ENCODE measurements around the gene HNRNPUL1.
A peak's percentile ranks its signal among the peaks of the same experiment; 100 is the strongest.

The HNRNPUL1 gene

DNA sequence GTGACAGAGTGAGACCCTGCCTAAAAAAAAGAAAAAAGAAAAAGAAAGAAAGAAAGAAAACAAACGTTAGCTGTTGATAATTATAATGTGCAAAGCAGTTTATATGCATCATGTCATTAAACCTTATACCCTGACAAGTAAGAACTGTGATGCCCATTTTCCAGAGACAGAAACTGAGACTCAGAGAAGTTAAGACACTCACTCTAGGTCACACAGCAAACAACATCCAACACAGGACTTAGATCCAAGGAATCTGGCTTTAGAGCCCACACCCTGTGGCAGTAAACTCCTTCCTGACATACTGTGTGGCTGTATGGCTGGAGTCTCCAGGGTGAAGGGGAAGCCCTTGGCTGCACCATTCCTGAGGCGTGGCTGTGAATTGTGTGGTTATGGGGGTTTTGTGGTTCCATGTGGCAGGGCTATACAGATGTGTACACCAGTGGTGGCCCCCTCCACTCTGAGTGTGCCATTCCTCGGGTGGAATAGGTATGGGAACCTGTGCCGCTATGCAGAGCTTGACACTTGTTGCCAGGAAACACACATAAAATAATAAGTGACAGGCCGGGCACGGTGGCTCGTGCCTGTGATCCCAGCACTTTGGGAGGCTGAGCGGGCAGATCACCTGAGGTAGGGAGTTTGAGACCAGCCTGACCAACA, 29.5 kb upstream of the HNRNPUL1 start:
- DNase-seq = no peak

DNA sequence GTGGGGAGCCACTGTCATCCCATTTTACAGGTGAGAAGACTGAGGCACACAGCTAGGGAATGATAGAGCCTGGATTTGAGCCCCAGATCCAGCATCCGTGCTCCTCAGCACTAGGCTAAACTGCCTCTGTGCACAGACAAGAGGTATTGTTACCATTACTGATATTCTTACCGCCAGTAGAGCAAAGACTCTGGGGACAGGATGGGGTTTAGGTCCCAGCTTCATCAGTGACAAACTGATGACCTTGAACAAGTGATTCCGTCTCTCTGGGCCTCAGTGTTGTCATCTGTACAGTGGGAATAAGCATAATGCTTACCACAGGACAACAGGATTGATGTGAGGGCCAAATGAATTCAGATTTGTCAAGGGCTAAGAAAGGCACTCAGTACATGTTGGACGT, 28.7 kb upstream of the HNRNPUL1 start:
- no peak for DNase-seq

DNA sequence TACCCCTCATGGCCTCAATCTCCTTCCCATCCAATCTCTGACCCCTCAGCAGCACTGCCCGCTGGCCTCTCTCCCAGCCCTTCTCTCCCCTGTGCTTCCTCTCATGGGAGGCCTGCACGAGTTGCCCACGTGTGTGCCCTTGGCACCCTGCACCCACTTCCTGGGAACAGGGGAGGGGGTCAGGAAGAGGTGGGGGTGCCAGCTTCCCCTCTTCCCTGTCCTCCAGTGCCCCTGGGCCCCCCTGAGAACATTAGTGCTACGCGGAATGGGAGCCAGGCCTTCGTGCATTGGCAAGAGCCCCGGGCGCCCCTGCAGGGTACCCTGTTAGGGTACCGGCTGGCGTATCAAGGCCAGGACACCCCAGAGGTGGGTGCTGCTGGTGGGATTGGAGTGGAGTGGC, 25.9 kb upstream of the HNRNPUL1 start:
- no peak for DNase-seq

DNA sequence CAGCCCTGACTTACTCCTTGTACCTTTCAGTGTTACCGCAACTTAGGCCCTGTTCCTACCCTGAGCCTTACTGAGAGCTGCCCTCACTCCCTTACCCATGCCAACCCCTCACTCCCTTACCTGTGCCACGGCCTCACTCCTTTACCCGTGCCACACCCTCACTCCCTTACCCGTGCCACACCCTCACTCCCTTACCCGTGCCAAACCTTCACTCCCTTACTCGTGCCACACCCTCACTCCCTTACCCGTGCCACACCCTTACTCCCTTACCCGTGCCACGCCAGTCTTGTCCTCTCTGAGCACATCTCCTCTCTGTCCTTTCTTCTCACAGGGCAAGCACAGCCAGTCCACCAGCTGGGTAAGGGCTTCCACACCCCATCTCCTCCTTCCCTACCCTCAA, 24.8 kb upstream of the HNRNPUL1 start:
- DNase-seq = no peak

DNA sequence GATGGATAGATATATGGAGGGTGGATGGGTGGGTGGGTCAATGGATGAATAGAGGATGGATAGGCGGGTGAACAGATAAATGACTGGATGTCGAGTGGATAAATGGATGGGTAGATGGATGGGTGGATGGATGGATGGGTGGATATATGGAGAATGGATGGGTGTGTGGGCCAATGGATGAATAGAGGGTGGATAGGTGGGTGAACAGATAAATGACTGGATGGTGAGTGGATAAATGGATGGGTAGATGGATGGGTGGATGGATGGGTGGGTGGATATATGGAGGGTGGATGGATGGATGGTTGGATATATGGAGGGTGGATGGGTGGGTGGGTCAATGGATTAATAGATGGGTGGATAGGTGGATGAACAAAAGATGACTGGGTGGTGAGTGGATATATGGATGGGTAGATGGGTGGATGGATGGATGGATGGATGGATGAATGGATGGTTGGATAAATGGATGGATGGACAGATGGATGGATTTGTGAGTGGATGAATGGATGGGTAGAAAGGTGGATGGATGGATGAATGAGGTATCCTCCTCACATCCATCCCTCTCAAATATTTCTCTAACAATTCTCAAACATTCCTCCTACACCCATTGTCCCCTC, 24.1 kb upstream of the HNRNPUL1 start:
- DNase-seq = no peak

DNA sequence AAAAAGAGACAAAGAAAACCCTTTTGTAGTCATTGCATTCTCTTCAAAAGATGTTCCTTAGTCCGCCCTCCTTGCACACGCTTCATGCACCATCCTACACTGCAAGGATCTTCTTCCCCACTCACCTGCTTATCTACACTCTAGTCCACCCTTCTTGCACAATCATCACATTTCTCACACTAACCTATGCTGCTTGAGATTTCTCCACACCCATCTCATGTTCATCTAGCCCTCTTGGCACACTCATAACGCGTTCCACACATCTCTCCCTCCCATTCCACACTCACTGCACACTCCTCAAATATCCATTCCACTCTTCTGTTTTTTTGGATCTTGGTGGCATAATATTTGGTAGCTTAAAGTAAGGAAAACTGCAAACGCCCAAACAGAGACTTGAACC, 22.3 kb upstream of the HNRNPUL1 start:
- no peak for DNase-seq

DNA sequence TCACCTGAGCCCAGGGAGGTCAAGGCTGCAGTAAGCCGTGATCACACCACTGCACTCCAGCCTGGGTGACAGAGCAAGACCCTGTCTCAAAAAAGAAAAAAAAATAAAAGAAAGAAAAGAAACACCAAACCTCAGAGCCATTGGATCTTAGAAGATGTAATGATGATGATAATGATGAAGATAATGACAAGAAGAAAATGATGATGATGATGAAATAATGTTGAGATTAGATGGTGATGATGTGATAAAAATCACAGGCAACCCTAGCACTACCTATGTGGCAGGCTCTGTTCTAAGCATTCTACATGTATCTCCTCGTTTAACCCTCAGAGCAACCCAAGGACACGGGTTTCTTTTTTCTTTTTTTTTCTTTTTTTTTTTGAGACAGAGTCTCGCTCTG, 20.1 kb upstream of the HNRNPUL1 start:
- DNase-seq = no peak

DNA sequence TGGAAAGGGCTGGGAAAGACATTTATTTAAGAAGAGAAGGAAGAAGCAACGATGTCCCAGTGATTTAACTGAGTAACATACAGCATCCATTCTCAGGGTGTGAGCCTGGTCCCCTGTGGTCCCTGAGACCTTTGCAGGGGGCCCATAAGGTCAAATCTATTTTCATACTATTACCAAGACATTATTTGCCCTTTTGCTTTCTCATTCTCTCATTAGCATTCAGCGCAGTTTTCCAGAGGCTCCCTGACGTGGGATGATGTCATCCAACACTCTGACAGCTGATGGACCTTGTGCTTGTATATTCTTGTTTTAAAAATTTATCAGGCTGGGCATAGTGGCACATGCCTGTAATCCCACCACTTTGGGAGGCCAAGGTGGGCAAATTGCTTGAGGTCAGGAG, 18.3 kb upstream of the HNRNPUL1 start:
- DNase-seq = no peak

DNA sequence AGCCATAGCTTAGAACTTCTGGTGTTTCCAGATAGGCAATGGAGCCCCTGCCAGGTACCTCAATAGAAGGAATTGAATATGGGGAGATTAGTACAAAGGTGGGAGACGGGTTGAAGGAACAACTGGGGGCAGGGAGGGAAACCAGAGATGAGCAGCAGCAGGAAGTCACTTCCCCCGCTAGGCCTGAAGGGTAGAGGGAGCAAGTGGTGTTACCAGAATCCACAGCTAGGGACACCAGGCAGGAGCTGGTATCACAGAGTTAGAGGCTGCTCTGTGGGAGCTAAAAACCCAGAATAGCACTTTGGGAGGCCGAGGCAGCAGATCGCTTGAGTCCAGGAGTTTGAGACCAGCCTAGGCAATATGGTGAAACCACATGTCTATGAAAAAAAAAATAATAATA, 15.3 kb upstream of the HNRNPUL1 start:
- no peak for DNase-seq

DNA sequence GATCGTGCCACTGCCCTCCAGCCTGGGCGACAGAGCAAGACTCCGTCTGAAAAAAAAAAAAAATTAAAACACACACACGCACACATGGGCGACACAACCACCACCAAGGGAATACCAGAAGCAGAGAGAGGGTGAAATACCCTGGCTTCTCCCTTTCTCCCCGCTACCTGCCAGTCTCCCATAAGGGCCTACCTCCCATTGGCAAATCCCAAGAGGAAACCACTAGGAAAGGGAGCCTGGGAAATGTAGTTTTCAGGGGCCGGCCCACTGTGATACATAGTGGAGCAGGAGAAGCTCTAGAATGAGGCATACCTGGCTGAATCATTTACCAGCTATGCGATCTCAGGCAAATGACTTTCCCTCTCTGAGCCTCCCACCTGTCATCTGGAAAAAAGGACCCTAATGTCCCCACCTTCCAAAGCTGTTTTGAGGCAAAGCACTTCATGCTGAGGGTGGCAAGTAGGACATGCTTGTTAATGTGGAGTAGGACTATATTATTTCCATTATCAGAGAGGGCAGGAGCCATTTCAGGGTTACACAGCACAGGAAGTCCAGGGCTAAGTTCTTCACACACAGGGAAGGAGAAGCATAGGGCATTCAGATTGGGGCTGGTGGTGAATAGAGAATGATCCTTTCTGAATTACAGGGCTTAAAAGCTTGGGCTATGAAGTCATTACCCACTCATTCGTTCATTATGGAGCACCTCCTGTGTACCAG, 14.3 kb upstream of the HNRNPUL1 start:
- no peak for DNase-seq

DNA sequence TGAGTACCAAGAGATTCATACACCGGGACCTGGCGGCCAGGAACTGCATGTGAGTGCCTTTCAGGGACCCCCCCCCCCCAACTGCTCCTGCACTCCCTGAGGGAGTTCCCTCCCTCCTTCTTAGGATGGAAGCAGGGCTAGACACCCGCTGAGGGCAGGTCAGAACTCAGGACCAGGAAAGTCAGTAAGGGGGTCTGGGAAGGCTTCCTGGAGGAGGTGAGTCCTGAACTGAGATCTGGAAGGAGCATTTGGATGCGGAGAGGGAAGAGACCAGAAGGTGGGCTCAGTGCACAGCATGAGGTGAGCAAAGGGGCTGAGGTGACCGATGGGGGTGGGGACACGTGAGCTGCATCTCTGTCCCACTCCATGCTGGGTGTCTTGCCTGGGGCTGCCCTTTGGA, 10.5 kb upstream of the HNRNPUL1 start:
- DNase-seq = no peak

DNA sequence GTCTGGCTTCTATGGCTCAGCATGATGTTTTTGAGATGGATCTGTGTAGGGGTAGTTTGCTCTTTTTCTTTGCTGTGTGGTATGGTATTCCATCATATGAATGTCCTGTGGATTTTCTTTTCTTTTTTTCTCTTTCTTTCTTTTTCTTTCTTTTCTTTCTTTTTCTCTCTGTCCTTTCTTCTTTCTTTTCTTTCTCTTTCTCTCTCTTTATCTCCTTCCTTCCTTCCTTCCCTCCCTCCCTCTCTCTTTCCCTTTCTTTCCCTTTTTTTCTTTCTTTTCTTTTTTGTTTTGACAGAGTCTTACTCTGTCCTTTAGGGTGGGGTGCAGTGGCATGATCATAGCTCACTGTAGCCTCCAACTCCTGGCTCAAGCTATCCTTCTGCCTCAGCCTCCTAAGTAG, 9.0 kb upstream of the HNRNPUL1 start:
- no peak for DNase-seq

DNA sequence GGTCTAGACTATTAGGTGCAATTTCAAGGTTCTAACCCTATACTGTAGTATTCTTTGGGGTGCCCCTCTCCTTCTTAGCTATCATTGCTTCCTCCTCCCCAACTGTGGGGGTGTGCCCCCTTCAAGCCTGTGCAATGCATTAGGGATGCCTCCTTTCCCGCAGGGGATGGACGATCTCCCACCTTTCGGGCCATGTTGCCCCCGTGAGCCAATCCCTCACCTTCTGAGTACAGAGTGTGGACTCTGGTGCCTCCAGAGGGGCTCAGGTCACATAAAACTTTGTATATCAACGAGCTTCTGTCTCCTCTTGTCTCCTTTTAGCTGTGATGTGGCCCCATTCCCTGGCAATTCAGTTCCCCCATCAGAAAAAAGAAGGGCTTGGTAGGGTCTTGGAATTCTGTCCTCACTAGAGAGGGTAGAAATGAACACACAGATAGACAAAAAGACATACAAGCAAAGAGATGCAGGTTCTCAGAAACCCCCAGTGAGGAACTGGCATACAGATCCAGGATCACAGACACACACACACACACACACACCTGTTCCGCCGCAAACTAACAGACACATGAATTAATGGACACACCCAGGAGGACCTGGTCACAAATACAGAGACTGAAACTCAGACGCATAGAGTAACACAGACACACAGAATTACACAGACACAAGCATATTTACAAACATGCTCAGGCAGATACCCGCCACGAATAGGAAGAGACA, 2.5 kb upstream of the HNRNPUL1 start:
- DNase-seq = no peak

DNA sequence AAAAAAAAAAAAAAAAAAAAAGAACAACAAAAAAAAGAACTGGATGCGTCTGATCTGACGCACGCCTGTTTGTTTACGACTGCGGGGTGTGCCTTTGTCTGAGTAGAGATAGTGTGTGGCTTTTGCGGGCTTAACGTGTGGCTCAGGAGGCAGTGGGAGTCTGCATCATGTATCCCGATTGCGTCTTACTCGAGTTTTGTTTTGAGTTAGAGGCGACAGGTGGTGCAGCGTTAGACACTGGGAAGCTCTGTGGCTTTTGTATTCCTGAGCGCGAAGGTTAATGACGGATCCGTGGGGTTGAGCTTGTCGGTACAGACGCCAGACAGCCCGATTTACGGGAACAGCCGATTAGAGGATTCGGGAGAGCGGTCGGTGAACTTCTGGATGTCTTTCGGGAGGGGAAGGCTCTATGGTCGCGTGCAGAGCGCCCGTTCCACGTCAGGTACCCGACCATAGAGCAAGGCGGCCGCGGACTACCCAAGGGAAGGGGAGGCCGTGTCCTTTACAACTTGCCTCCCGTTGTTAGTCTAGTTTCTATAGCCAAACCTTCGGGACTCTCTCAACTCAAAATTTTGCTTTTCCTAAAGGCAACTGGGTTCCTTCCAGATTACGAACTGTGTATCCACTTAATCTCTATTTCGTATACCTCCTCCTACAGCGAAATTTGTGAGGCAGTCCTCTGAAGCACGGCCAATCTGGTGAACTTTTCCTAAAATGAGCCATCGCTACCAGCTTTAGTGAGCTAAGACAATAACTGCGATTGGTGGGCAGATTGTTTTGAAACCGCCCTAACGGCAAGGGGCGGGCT, 926 bp upstream of the HNRNPUL1 start:
- peak; percentile 83 for DNase-seq

DNA sequence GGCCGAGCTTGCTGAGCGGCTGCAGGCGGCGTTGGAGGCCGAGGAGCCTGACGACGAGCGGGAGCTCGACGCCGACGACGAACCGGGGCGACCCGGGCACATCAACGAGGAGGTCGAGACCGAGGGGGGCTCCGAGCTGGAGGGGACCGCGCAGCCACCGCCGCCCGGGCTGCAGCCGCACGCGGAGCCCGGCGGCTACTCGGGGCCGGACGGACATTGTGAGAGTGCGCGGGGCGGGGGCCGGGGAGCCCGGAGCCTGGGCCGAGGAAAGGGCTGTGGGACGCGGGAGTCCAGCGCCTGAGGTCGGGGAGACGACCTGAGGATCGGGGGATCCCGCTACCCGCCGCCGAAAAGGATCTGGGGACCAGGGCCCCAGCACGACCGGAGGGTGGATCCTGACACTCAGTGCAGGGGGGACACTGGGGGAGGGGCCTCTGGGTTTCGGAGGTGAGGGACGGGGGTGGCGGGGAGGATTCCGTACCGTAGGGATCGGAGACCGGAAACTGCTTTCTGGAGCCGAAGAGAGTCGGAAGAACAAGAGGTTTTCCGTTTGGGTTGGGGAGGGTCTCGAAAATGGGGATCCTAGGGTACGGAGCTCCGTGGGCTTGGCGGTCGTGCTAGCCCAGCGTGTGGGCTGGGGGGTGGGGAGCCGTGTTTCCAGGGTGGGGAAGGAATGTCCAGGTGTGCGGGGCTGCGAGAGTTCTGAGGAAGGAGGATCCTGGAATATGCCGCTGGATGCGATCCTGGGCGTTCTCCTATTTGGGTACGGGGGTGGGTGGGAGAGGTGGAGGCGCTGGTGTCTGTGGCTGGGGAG, 616 bp downstream of the HNRNPUL1 start:
- peak; percentile 26 for DNase-seq

DNA sequence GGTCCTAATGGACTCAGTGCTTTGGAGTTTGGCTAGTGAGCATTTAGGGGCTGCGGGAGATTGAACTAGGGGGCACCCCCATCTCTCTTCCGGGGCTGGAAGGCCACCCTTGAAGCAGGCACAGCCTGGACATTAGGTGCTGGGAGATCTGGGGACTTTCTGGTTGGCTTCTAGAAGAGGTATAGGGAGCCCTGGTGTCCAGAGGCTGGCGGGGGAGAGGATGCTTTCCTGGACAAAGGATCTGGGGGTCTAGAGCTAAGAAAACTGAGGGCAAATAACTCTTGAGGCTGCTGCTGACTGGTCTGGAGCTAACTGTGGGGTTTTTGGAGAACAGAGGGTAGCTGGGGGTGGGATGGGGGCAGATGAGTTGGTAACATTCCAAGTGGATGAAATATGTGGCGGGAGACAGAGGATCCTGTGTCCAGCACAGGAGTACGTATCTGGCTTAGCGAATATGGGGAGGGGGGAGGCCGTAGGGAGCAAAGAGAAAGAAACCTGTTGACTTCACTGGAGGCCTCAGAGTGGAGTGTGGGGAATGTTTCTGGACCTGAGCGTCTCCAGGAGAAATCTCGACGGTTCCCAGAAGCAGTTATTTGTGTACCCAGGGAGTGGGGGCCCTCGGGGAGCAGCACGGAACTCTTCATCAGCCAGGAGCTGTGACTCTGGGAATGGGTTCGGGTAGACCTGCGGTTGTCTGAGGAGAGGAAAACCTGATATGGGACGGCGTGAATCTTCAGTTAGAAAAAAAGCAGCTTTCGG, 1.4 kb downstream of the HNRNPUL1 start:
- DNase-seq = no peak

DNA sequence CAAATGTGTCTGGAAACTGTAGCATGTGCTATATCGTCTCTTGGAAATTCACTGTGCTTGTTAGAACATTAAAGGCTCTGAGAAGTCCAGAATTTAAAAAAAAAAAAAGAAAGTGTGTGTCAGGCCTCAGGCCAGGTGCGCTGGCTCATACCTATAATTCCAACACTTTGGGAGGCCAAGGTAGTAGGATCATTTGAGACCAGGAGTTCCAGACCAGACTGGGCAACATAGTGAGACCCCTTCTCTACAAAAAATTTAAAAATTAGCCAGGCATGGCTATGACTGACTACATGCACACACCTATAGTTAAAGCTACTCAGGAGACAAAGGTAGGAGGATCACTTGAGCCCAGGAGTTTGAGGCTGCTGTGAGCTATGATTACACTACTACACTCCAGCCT, 4.9 kb downstream of the HNRNPUL1 start:
- DNase-seq = no peak

DNA sequence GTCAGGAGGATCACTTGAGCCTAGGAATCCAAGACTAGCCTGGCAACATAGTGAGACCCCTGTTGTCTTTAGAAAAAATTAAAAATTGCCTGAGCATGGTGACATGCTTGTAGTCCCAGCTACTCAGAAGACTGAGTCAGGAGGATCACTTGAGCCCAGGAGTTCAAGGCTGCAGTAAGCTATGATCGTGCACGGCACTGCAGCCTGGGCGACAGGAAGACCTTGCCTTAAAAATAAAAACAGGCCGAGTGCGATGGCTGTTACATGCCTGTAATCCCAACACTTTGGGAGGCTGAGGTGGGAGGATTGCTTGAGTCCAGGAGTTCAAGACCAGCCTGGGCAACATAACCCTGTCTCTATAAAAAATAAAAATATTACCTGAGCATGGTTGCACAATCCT, 5.4 kb downstream of the HNRNPUL1 start:
- DNase-seq = no peak

DNA sequence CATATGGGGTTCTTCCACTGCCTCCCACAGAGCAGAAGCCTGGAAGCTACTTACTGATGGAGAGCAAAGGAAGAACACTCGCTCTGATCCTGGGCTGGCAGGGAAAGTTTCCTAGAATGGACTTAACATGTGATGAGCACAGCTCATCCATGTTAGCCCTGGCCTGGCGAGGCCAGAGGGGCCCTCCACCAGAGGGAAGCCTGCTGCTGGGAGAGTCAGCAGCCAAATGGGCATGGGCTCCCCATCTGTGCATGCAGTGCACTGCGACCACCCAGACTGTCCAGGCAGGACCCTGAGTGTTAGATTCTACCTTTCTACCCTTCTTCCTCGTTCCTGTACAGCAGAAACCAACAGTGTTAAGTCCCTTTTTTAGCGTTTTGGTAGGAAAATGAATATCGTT, 8.9 kb downstream of the HNRNPUL1 start:
- DNase-seq = no peak

DNA sequence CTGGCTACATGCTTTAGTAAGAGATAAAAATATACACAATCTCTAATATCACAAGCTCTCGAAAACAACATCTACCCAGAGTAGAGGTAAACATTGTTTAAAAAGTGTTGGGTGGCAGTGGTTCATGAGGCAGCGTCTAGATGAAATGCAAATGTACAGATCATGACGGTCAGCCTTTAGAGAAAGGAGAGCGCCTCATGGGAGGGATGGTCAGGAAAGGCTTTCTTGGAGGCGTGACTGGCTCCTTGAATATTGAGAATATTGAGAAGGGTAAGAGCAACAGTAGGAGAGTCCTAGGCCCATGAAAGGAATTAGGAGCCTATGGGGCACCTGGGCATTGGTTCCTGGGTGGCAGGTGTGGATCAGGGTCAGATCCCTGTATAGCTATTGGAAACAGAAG, 10.6 kb downstream of the HNRNPUL1 start:
- no peak for DNase-seq

DNA sequence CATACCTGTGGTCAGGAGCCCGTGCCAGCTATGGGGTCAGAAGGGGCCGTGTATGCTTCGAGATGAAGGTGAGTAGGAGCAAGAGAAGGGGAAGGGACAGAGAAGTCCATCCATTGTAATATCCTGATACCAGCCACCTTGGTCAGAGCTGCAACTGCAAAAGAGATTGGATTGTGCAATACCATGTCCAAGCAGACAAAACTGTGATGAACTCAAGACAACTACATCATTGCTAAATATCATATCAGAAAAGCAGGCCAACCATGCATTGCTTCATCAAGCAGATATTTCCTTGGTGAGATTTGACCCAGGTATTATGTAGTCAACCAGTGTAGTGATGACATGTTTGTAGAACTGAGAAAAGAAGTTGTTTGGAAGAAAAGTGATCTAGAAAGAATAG, 12.1 kb downstream of the HNRNPUL1 start:
- DNase-seq = no peak

Data from effector CD8-positive, alpha-beta T cell (primary cell).